T-cell (primary cell): ENCODE results near the gene LCLAT1. TPM values are rescaled to one million over a fixed set of nuclear protein-coding genes. Genes with fewer than 3 reads are reported as not detected.

Experiments
- ATAC-seq, 4 experiments: fragments of 200-7000 bp in 3 of 4; fragments of 150-1000 bp in 1 of 4; cut with Tn5 transposase; replicated peaks in 1 of 4; 1 replicate in 3 of 4; 2 replicates in 1 of 4; pipeline ENCODE4 v1.10.0; 2021; ENCODE audit warnings: moderate library complexity in 3 of 4, mild to moderate bottlenecking in 2 of 4, moderate number of reproducible peaks in 1 of 4
- CTCF ChIA-PET, 2 donors: fragments of 300-600 bp; sonication (Branson Sonifier 250); formaldehyde crosslinking; loops; one replicate each; lab custom pipeline; 2022; ENCODE audit warnings: antibody characterized with exemption in 2 of 2; lab: Charles Lee
- POLR2A ChIA-PET, 2 donors: fragments of 300-600 bp; sonication (Branson Sonifier 250); formaldehyde crosslinking; loops; one replicate each; lab custom pipeline; 2022; ENCODE audit warnings: antibody characterized with exemption in 2 of 2; lab: Charles Lee
- DNase-seq, 35 experiments: peaks; one replicate each; pipeline versions ENCODE4 v3.0.0 to v3.0.0-alpha.2; 2013 to 2023
- H3K27ac ChIP-seq: one replicate; pipeline ENCODE4 v1.5.1; 2013; ENCODE audit warnings: low read length
- H3K27me3 ChIP-seq, 2 experiments: replicated peaks in 1 of 2; 1 replicate in 1 of 2; 2 replicates in 1 of 2; pipeline versions ENCODE4 v1.6.1 to v1.7.0; 2013; ENCODE audit warnings: low read length in 1 of 2, mixed read lengths in 1 of 2; ENCODE audit not compliant: control insufficient read depth in 2 of 2, insufficient read depth in 2 of 2; ENCODE audit errors: extremely low read depth in 1 of 2
- H3K36me3 ChIP-seq, 2 donors: 1 replicate in 1 of 2; 2 replicates in 1 of 2; pipeline versions ENCODE4 v1.6.1 to v1.7.0; 2013; ENCODE audit warnings: low read length in 1 of 2; ENCODE audit not compliant: control insufficient read depth in 2 of 2, insufficient read depth in 1 of 2; ENCODE audit errors: extremely low read depth in 1 of 2
- H3K4me1 ChIP-seq, 2 experiments: 1 replicate in 1 of 2; 2 replicates in 1 of 2; pipeline versions ENCODE4 v1.6.1 to v1.7.0; 2013; ENCODE audit warnings: low read length in 2 of 2, mixed read lengths in 1 of 2; ENCODE audit not compliant: insufficient read depth in 2 of 2, control insufficient read depth in 1 of 2; ENCODE audit errors: extremely low read depth in 1 of 2
- H3K4me3 ChIP-seq, 2 donors: 1 replicate in 1 of 2; 2 replicates in 1 of 2; pipeline versions ENCODE4 v1.5.1 to v1.7.0; 2013; ENCODE audit warnings: mild to moderate bottlenecking in 2 of 2, low read length in 1 of 2, moderate library complexity in 1 of 2; ENCODE audit not compliant: control insufficient read depth in 1 of 2; ENCODE audit errors: extremely low read depth in 1 of 2
- H3K9me3 ChIP-seq: 2 replicates; pipeline ENCODE4 v1.7.0; 2013
- H3K27ac Mint-ChIP-seq, 2 donors: one replicate each; pipeline ENCODE4 v1.8.0; 2020 to 2021; ENCODE audit warnings: mild to moderate bottlenecking in 2 of 2, mixed read lengths in 2 of 2
- H3K27me3 Mint-ChIP-seq, 2 donors: one replicate each; pipeline ENCODE4 v1.8.0; 2021 to 2022; ENCODE audit warnings: mixed read lengths in 2 of 2
- H3K36me3 Mint-ChIP-seq: one replicate; pipeline ENCODE4 v1.8.0; 2021; ENCODE audit warnings: mixed read lengths
- H3K4me1 Mint-ChIP-seq, 3 donors: one replicate each; pipeline ENCODE4 v1.8.0; 2020 to 2022; ENCODE audit warnings: mixed read lengths in 3 of 3, mild to moderate bottlenecking in 1 of 3
- H3K4me3 Mint-ChIP-seq, 3 donors: one replicate each; pipeline ENCODE4 v1.8.0; 2020 to 2022; ENCODE audit warnings: mild to moderate bottlenecking in 3 of 3, mixed read lengths in 3 of 3, moderate library complexity in 3 of 3
- H3K9me3 Mint-ChIP-seq, 3 donors: one replicate each; pipeline ENCODE4 v1.8.0; 2020 to 2022; ENCODE audit warnings: mixed read lengths in 3 of 3
- WGBS: methylation state at CpG from one replicate; pipeline ENCODE4 v1.1.5; 2013; ENCODE audit warnings: missing lambda C conversion rate; ENCODE audit not compliant: insufficient coverage; 5-methylcytosine and 5-hydroxymethylcytosine counted together
- total RNA-seq, 35 experiments: library from RNA in 6 of 35; stranded (reverse) in 6 of 35; fragments of 120-200 nt in 1 of 35; gene quantifications; one replicate each; pipeline versions ENCODE4 v1.2.1 to v1.2.4 and lab custom pipeline; 2013 to 2026

Gene LCLAT1
- total RNA-seq, 5 donors from 2014 or later (not counting 1 experiment from before 2014, with no cell fraction given), result 13.8 to 33.0 (median 19.6) TPM

GRCh38 chr2:30689496-30690125 lies 242.6 kb downstream of the LCLAT1 start:
- Histone ChIP-seq H3K27ac (no peak overlapping the region), H3K4me3 (no peak overlapping the region), H3K36me3 (no peaks in the 10 kb centered on the region), H3K27me3 (peaks cover 0 to 5% of the 10 kb centered on the region in 2 experiments), H3K9me3 (no peaks in the 10 kb centered on the region), H3K4me1 (no peaks in the 10 kb centered on the region)
- H3K9me3 Mint-ChIP-seq, result no peaks in the 10 kb centered on the region
- no peaks in the 10 kb centered on the region for H3K4me1 Mint-ChIP-seq
- WGBS, result 70% methylated on average over 4 of the region's 6 CpGs
- no peak for DNase-seq
- H3K4me3 Mint-ChIP-seq, result no peak overlapping the region
- peaks cover under 1% of the 10 kb centered on the region in 2 donors for H3K27me3 Mint-ChIP-seq
- POLR2A ChIA-PET, result no interaction called here
- CTCF ChIA-PET, result no interaction called here
- no peak overlapping the region for H3K27ac Mint-ChIP-seq
- ATAC-seq, result no peak
- H3K36me3 Mint-ChIP-seq, result no peaks in the 10 kb centered on the region

DNA sequence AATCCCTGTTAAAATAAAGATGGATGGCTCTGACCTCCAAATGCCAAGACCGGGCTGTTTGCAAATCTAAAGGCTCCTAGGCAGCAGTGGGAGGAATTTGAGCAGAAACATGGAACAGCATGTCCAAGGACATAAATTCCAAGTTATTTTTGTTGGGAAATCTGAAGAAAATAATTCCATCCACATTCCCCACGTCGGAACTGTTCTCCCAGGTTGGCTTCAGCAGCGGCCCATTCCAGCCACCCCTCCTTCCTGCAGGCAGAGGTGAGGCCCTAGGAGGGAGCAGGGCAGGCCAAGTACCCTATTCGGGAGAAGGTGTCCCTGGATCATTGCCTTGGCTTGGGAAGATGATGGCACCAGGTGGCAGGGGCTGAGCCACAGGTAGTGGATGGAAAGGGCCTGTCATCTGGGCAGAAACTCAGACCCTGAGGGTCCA lies 243.1 kb downstream of the LCLAT1 start:
- DNase-seq (no peak), ATAC-seq (no peak)
- ChIA-PET CTCF (no interaction called here), POLR2A (no interaction called here)
- Mint-ChIP-seq H3K4me1 (no peaks in the 10 kb centered on the region), H3K36me3 (no peaks in the 10 kb centered on the region), H3K9me3 (no peaks in the 10 kb centered on the region), H3K27ac (no peak overlapping the region), H3K4me3 (no peak overlapping the region), H3K27me3 (peaks cover 4% of the 10 kb centered on the region in 2 donors)
- Histone ChIP-seq H3K4me3 (no peak overlapping the region), H3K27me3 (peaks cover 0 to 7% of the 10 kb centered on the region in 2 experiments), H3K27ac (no peak overlapping the region), H3K36me3 (no peaks in the 10 kb centered on the region), H3K9me3 (no peaks in the 10 kb centered on the region), H3K4me1 (no peaks in the 10 kb centered on the region)
- no CpG with 5 or more reads among the region's 5 CpGs for WGBS

- 83% methylated on average over 6 of the region's 7 CpGs for WGBS
- Histone ChIP-seq H3K4me3 (no peak overlapping the region), H3K27me3 (peaks cover 0 to 10% of the 10 kb centered on the region in 2 experiments), H3K4me1 (no peaks in the 10 kb centered on the region), H3K36me3 (no peaks in the 10 kb centered on the region), H3K9me3 (no peaks in the 10 kb centered on the region), H3K27ac (no peak overlapping the region)
- Mint-ChIP-seq H3K9me3 (no peaks in the 10 kb centered on the region), H3K27ac (no peak overlapping the region), H3K4me1 (no peaks in the 10 kb centered on the region), H3K4me3 (no peak overlapping the region), H3K27me3 (peaks cover 4 to 12% of the 10 kb centered on the region in 2 donors), H3K36me3 (no peaks in the 10 kb centered on the region)
- POLR2A ChIA-PET, result no interaction called here
- CTCF ChIA-PET, result no interaction called here
- DNase-seq (no peak), ATAC-seq (no peak)
Measured at GRCh38 chr2:30691091-30691947, 244.3 kb downstream of the LCLAT1 start.

GRCh38 chr2:30691948-30692828 lies 245.1 kb downstream of the LCLAT1 start:
- Histone ChIP-seq H3K4me1 (no peaks in the 10 kb centered on the region), H3K27me3 (peaks cover 0 to 10% of the 10 kb centered on the region in 2 experiments), H3K27ac (no peak overlapping the region), H3K4me3 (no peak overlapping the region), H3K36me3 (no peaks in the 10 kb centered on the region), H3K9me3 (no peaks in the 10 kb centered on the region)
- H3K27ac Mint-ChIP-seq, result no peak overlapping the region
- WGBS, result 83% methylated on average over 10 of the region's 16 CpGs
- H3K4me1 Mint-ChIP-seq, result no peaks in the 10 kb centered on the region
- no peak for ATAC-seq
- H3K36me3 Mint-ChIP-seq, result no peaks in the 10 kb centered on the region
- ChIA-PET POLR2A (interaction anchor here in 1 of 2 donors (0.8 kb wide), 1 partner anchor 11 kb away, joined by 3 read pairs; no protein-coding TSS in a partner anchor), CTCF (interaction anchor here in 1 of 2 donors (0.6 kb wide), 1 partner anchor 442 kb away, joined by 6 read pairs; no protein-coding TSS in a partner anchor)
- no peak for DNase-seq
- H3K27me3 Mint-ChIP-seq, result peaks cover 4 to 12% of the 10 kb centered on the region in 2 donors
- no peaks in the 10 kb centered on the region for H3K9me3 Mint-ChIP-seq
- H3K4me3 Mint-ChIP-seq, result no peak overlapping the region

DNA sequence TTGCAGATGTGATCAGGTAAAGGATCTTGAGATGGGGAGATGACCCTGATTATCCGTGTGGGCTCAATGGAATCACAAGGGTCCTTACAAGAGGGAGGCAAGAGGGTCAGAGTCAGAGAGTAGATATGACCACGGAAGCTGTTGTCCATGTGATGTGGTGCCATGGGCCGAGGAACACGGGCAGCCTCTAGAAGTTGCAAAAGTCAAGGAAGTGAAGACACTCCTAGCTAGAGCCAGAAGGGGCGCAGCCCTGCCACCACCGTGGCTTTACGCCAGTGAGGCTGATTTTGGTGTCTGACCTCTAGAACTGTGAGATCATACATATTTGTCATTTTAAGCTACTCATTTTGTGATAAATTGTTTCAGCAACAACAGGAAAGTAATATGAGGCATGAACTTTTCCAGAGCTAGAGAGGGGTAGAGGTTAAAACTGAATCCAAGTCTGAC lies 245.8 kb downstream of the LCLAT1 start:
- no peak overlapping the region for H3K27ac ChIP-seq
- H3K36me3 Mint-ChIP-seq, result no peaks in the 10 kb centered on the region
- H3K27ac Mint-ChIP-seq, result no peak overlapping the region
- H3K4me3 ChIP-seq, result no peak overlapping the region
- H3K4me3 Mint-ChIP-seq, result no peak overlapping the region
- peaks cover 4 to 12% of the 10 kb centered on the region in 2 donors for H3K27me3 Mint-ChIP-seq
- no peaks in the 10 kb centered on the region for H3K9me3 ChIP-seq
- no peaks in the 10 kb centered on the region for H3K4me1 ChIP-seq
- CTCF ChIA-PET, result interaction anchor here (0.5 to 1.6 kb wide), 4 partner anchors 19 to 484 kb away, joined by 4 to 7 read pairs (median 6); no protein-coding TSS in a partner anchor
- POLR2A ChIA-PET, result interaction anchor here in 1 of 2 donors (0.8 kb wide), 1 partner anchor 11 kb away, joined by 3 read pairs; no protein-coding TSS in a partner anchor
- H3K36me3 ChIP-seq, result no peaks in the 10 kb centered on the region
- 88% methylated on average over 4 of the region's 7 CpGs for WGBS
- H3K4me1 Mint-ChIP-seq, result no peaks in the 10 kb centered on the region
- no peak for DNase-seq
- H3K9me3 Mint-ChIP-seq, result peaks cover 0 to 4% (median 4%) of the 10 kb centered on the region in 3 donors
- H3K27me3 ChIP-seq, result peaks cover 0 to 10% of the 10 kb centered on the region in 2 experiments
- no peak for ATAC-seq
